ENCODE measurements around the gene TGIF1.

The TGIF1 gene

DNA sequence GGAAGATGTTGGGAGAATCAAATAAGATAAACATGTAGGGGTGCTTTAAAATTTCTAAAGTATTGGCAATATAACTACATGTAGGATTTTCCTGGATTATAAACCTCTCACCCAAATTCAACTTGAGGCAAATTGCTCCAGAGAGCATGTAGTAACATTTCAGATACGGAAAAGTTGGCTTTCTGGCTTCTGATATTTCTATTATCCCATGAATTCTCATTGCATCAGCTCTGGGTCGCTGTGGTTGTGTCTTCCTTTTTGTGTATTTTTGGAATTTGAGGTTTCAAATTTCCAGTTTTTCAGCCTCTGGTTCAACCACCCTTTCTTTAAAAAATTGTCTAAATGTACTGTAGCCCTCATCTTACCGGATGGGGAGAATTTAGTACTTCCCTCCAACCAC, 32.3 kb downstream of the TGIF1 start:
- DNase-seq (ENCODE audit: low spot score), result no peak

GRCh38 chr18:3485153-3486149, 35.5 kb downstream of the TGIF1 start:
- no peak for DNase-seq (ENCODE audit: low spot score)

GRCh38 chr18:3486512-3486911, 36.5 kb downstream of the TGIF1 start:
- no peak for DNase-seq (ENCODE audit: low spot score)

- no peak for DNase-seq (ENCODE audit: low spot score)
Measured at GRCh38 chr18:3489462-3489861, 39.5 kb downstream of the TGIF1 start.

DNA sequence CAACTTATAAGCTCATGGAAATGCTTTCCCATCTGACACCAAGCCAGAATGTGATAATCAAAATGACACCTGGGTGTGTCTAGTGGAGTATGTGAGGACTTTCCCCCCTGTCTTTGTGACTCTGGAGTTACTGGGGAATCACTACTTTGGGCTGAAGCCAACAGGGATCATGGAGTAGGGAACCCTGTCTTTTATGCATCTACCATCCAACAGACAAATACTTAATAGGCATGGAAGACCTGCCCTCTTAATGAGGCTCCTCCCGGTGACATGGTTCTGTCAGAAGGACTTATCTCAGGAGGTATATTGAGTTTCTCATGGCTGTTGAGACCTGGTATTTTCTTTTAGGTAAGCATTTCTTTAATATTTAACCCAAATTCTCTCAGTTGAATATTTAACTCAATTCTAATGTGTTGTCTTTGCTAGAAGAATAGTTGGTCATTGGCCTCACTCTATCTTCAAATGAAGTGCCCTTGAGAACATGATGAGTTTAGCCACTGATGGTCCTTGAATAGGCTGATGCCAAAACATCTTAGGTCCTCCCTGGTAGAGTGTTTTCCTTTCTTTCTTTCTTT, 42.1 kb downstream of the TGIF1 start:
- no peak for DNase-seq (ENCODE audit: low spot score)

GRCh38 chr18:3492721-3493120, 42.7 kb downstream of the TGIF1 start:
- no peak for DNase-seq (ENCODE audit: low spot score)

DNA sequence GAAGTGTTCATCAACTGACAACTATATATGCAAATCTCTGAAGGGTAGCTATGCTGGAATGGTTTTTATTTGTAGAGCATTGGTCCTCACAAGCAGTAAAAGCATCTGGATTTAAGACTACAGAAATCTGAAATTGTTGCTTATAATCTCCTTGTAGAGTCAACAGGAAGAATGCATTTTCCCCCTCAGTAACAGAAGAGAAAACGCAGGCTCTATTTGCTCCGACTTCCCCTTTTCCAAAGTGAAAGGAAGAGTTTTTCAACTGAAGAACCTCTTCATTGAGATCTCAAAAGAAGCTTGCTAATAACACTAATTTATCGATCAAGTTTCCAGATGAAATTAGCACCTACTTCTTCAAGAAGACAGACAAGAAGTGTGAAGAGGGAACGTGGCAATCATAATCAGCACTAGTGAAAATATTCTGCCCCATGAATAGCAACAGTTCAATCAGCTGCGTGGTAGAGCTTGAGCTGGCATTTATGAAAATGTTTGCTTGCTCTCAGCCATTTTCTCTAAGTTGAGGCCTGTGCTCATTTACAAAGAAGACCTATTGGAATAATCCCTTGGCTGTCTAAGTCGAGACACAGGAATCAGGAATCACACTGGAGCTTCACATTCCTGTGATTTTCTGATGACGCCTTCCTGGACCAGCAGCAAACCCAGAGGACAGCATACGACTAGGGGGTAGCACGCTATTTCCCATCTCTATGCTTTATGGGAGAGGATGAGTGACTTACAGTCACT, 43.7 kb downstream of the TGIF1 start:
- peak; percentile 41 for DNase-seq (ENCODE audit: low spot score)

GRCh38 chr18:3494245-3494526, 44.2 kb downstream of the TGIF1 start:
- no peak for DNase-seq (ENCODE audit: low spot score)

- no peak for DNase-seq (ENCODE audit: low spot score)
Measured at GRCh38 chr18:3494569-3494968, 44.6 kb downstream of the TGIF1 start.

GRCh38 chr18:3495691-3496430, 45.9 kb downstream of the TGIF1 start:
- no peak for DNase-seq (ENCODE audit: low spot score)

DNA sequence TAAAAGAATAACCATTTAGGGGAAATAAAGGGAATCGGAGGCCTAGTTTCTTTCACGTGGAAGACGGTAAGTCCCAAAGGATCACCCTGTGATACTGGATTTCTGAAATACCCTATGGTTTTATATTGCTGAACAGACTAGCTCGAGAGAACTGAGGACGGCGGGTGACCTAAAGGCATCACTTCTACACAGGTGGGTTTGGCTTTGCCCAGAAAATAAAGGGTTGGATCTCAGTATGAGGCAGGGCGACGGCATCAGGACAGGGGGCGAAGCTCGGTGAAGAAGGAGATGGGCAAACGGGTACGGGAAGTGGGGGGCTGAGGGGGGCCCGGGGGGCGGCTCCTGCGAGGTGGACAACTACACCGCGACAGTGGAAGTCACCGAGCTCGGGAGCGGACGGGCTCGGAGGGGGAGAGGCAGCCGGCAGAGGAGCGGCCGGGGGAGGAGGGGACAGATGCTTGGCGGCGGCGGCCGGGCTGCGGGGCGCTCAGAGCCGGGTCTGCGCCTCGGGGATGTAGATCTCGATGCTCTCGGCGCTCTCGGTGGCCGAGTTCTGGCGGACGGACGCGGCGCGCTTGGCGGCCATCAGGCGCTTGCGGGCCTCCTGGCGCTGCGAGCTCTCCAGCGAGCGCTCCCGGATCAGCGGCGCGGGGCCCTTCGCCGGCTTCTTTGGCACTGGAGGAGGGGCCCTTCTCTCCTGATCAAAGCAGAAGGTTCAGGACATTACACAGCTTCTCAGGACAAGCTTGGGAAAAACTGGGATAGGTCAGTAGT, 48.9 kb downstream of the TGIF1 start:
- no peak for DNase-seq (ENCODE audit: low spot score)

DNA sequence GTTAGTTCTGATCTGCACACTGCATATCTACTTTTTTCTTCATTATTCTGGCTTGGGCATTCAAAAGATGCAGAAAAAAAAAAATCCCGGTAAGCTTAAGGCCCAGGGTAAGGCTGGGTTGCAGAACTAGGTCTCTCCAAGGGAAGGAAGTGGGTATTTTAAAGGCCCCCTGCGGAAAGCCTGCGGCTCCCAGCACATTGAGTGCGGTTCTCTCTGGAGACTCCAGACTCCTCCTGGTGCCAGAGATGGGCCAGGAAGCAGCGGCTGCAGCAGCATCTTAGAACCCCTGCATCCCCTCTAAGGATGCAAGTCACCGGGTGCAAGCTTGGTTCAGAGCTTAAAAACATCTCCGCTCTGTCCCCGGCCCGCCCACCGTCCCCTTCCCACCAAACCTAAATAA, 49.5 kb downstream of the TGIF1 start:
- no peak for DNase-seq (ENCODE audit: low spot score)

DNA sequence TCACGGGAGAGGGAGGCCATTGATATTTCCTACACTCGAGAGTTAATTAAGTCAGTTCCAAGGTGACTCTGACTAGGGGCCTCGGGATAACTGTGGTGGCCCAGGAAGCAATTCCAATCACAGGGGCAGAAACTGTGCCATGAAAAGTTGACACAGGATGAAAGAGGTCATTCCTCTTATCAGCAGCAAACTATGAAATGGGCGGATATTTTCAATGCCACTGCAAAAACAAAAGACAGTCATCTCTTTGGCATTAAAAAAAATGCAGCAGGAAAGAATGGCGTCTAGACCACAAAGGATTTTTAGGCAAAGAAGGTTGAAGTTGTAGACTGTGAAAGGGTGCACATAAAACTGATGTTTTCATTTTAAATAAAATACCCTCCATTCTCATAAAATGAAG, 50.0 kb downstream of the TGIF1 start:
- DNase-seq (ENCODE audit: low spot score), result no peak

- no peak for DNase-seq (ENCODE audit: low spot score)
Measured at GRCh38 chr18:3502650-3503049, 52.7 kb downstream of the TGIF1 start.

- DNase-seq (ENCODE audit: low spot score), result no peak
Measured at GRCh38 chr18:3504637-3505036, 54.7 kb downstream of the TGIF1 start.

- DNase-seq (ENCODE audit: low spot score), result no peak
Measured at GRCh38 chr18:3508576-3509549, 58.9 kb downstream of the TGIF1 start.

All from pons (tissue), 1 donor.